ENCODE results near the gene HSD3B7. TPM values are rescaled to one million over a fixed set of nuclear protein-coding genes. Genes with fewer than 3 reads are reported as not detected.

Gene HSD3B7
- total RNA-seq, 1 donor, result 19.9 TPM

DNA sequence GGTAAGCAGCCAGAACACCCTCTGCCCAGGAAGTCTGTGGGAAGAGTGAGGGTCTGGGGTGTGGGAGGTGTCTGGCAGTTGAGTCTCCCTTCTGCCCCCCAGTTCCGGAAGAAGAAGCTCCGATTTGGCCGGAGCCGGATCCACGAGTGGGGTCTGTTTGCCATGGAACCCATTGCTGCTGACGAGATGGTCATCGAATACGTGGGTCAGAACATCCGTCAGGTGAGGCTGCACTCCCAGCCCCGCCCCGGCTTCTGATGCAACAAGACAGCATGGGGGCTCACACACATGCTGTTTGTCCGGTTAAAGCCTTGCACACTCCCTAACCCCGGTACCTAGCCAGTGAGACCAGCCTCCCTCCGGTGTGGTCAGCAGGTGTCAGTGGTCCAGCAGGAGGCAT, 4.0 kb upstream of the HSD3B7 start:
- no peak for DNase-seq (ENCODE audit: low read depth in 2 of 3, low spot score in 2 of 3)

DNA sequence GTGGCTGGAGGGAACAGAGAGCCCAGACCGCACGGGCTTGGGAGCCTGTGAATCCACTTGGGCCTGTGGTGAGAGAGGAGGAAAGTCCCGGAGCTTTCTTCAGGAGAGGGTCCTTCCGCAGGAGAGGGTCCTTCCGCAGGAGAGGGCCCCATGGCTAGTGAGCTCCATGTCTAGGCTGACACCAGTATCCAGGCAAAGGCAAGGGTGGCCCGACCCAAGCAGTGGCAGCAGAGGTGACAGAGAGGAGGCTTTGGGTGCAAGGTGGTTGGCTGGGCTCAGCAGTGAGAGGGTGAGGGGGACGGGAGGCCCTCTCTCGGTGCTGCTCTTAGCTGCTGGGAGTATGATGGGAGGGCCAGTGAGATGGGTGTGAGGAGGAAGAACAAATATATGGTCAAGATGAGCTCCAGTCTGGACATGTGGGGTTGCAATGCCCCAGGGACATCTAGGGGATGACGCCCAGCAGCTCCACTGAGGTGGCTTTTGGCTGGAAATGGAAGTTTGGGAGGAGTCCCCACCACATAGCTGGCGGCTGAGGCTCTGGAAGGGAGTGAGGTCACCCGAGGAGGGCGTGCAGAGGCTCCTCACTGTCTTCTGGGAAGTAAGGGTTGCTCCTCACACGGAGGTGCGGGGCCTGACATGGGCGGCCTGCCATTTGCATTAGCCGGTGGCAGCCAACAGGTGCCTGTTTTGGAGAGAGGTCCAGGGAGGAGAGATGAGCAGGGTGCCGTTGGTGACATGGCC, 2.3 kb upstream of the HSD3B7 start:
- DNase-seq (ENCODE audit: low read depth in 2 of 3, low spot score in 2 of 3), result no peak

DNA sequence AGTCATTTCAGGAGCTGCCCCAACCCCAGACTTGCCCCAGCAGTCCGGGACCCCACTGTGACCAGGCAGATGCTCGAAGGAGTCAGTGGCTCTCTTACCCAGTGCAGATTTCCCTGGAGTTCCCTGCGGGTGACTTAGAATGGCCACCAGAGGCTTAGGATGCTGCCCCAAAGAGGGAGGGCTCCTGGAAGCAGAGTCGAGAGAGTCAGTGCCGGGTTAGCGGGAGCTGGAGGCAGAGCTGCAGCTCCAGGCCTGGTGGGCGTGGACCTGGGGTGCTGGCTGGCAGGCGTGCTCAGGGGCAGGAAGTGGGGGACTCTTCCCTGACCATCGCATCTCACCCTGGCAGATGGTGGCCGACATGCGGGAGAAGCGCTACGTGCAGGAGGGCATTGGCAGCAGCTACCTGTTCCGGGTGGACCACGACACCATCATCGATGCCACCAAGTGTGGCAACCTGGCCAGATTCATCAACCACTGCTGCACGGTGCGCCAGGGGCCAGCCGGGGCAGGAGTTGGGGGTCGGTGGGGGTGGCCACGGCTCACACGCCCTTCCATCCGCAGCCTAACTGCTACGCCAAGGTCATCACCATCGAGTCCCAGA, 1.6 kb upstream of the HSD3B7 start:
- DNase-seq (ENCODE audit: low read depth in 2 of 3, low spot score in 2 of 3), result no peak

DNA sequence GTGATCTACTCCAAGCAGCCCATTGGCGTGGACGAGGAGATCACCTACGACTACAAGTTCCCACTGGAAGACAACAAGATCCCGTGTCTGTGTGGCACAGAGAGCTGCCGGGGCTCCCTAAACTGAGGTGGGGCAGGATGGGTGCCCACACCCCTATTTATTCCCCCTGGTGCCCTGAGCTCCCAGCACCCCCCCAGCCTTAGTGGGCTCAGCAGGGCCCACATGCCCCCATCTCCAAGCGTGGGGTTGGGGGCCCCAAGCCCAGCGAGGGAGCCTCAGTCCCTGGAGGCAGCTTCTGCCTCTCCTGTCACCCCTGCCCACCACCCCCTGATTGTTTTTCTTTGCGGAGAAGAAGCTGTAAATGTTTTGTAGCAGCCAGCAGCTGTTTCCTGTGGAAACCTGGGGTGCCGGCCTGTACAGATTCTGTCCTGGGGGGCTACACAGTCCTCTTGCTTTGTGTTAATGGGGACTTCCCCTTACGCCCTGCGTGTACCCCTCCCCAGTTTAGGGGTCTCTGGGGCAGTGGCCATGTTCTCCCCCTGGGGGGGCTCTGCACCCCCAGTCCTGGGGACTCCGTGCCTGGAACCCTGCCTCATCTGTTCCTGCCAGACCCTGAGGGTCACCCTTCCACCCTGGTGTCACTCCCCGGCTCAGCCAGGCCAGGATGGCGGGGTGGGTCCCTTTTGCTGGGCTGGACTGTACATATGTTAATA, 953 bp upstream of the HSD3B7 start:
- peak in 1 of 3 donors; percentile 52 for DNase-seq (ENCODE audit: low read depth in 2 of 3, low spot score in 2 of 3)

DNA sequence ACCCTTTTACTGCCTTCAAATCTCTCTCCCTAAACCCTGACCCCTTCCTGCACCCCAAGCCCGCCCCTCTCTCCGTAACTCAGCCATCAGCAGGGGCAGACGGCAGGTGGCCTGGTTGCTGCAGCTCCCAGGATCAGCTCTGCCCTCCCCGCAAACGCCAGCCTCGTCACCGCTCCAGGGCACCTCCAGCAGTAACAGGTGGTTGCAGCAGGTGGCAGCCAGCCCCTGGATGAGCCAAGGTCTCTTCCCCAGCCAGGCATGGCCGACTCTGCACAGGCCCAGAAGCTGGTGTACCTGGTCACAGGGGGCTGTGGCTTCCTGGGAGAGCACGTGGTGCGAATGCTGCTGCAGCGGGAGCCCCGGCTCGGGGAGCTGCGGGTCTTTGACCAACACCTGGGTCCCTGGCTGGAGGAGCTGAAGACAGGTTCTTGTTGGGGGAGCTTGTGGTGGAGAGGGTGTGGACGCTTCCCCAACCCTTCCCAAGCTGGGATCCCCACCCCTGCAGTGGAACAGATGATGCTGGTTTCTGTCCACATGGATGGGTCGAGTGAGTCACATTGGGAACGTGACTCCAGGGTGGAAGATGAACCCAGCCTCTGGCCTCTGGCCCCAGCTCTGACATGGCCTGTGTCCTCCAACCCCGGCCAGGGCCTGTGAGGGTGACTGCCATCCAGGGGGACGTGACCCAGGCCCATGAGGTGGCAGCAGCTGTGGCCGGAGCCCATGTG, 558 bp downstream of the HSD3B7 start:
- peak in 2 of 3 donors; percentile 33 to 37 for DNase-seq (ENCODE audit: low read depth in 2 of 3, low spot score in 2 of 3)

DNA sequence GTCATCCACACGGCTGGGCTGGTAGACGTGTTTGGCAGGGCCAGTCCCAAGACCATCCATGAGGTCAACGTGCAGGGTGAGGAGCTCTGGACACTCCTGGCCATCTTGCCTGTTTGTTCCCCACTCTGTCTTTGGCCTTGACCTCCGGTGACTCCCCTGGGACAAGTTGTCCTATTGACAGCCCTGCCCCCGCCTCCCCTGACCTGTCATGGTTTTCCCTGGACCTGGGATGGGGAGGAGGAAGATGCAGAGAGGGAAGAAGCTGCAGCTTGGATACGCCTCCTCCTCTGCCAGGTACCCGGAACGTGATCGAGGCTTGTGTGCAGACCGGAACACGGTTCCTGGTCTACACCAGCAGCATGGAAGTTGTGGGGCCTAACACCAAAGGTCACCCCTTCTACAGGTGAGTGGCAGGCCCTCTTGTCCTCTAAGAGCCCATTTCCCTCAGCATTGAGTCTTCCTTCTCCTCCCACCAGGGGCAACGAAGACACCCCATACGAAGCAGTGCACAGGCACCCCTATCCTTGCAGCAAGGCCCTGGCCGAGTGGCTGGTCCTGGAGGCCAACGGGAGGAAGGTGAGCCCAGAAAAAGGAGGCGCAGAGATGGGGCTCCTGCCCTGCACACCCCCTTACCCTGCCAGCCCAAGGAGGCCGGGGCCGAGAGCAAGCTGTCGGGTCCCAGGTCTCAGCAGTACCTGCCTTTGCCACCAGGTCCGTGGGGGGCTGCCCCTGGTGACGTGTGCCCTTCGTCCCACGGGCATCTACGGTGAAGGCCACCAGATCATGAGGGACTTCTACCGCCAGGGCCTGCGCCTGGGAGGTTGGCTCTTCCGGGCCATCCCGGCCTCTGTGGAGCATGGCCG, 1.4 kb downstream of the HSD3B7 start:
- DNase-seq (ENCODE audit: low read depth in 2 of 3, low spot score in 2 of 3), result no peak

DNA sequence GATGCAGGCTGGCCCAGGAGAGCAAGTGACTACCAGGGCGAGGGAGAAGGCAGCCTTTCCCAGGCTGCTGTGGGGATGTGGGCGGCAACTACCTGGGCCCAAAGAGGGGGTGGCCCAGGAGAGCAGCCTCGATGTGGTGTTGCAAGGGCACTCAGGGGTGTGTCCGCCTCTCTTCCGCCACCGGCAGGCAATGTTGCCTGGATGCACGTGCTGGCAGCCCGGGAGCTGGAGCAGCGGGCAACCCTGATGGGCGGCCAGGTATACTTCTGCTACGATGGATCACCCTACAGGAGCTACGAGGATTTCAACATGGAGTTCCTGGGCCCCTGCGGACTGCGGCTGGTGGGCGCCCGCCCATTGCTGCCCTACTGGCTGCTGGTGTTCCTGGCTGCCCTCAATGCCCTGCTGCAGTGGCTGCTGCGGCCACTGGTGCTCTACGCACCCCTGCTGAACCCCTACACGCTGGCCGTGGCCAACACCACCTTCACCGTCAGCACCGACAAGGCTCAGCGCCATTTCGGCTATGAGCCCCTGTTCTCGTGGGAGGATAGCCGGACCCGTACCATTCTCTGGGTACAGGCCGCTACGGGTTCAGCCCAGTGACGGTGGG, 2.7 kb downstream of the HSD3B7 start:
- no peak for DNase-seq (ENCODE audit: low read depth in 2 of 3, low spot score in 2 of 3)

DNA sequence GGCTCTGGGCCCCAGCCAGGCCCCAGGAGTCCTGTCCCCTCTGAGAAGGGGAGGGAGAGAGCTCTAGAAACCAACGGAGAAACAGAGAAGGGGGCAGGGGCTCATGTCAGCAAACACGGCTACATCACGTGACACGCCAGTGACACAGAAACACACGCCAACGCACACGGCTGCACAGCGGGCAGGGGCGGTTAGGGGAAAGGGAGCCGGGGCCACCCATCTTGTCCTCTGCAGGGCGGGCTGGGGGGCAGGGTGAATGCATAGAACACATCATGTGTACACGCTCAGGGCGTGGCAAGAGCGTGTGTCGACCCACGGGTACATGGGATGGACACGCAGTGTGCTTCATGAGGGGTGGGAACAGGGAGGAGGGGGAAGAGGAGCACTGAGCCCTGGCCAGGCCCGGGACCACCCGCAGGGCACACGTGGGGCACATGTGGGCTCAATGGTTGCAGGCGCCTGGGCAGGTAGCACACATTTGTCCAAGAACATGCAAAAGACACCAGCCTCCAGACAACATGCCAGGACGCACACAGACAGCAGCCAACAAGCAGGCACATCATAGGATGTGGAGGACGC, 4.6 kb downstream of the HSD3B7 start:
- DNase-seq (ENCODE audit: low read depth in 2 of 3, low spot score in 2 of 3), result no peak

DNA sequence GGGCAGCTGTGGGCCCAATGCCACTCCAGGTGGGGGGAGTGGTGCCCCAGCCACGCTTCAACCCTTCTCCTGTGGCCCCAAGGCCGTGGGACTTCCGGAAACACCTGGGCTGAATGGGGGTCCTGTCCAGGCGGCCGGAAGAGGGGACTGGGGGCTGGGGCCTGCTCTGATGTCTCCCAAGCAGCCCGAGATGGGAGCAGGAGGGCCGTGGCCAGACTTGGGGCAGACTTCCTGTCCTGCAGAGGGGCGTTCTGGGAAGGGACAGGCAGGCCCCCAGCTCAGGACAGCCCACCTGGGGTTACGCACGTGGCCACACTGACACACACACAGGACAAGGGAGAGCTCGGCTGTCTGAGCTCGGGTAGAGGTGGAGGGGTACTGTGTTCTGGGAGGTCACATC, 5.1 kb downstream of the HSD3B7 start:
- DNase-seq (ENCODE audit: low read depth in 2 of 3, low spot score in 2 of 3), result no peak

DNA sequence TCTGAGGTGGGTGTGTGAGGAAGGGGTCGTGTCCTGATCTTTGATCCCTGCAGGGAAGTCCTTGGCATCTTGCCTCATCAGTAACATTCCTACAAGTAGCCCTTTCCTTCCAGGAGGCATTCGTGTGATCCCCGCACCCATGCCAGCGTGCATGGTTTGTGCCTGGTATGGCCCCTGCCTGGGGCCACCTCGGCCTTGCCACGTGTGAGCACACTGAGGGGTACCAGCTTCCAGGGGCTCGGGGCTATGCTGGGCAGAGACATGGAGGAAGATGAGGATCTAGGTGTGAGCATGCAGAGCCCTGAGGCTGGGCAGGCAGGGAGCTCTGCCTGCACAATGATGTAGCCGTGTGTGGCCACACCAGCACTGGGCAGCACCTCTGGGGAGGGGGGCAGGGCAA, 6.0 kb downstream of the HSD3B7 start:
- DNase-seq (ENCODE audit: low read depth in 2 of 3, low spot score in 2 of 3), result no peak

DNA sequence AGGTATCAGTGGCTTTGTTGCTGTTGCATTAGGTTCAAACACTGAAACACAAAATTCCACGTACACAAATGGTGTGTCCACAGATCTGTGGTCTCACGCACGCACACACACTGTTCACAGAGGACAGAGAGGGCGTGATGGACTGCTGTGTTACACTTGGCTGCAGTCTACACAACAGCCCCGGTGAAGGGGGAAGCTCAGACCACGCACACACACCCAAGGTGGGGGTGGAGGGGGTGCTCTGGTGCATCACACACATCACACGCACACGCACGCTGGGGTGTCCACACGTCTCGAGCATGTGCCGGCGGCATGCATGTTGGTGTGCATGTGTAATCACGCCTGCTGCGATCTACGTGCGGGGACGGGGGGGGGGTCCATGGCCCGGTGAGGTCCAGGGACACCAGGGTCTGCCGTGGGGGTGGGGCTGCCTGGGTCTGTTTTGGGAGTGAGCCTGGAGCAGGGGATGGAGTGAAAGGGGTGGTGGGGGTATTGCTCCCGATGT, 7.3 kb downstream of the HSD3B7 start:
- DNase-seq (ENCODE audit: low read depth in 2 of 3, low spot score in 2 of 3), result no peak

DNA sequence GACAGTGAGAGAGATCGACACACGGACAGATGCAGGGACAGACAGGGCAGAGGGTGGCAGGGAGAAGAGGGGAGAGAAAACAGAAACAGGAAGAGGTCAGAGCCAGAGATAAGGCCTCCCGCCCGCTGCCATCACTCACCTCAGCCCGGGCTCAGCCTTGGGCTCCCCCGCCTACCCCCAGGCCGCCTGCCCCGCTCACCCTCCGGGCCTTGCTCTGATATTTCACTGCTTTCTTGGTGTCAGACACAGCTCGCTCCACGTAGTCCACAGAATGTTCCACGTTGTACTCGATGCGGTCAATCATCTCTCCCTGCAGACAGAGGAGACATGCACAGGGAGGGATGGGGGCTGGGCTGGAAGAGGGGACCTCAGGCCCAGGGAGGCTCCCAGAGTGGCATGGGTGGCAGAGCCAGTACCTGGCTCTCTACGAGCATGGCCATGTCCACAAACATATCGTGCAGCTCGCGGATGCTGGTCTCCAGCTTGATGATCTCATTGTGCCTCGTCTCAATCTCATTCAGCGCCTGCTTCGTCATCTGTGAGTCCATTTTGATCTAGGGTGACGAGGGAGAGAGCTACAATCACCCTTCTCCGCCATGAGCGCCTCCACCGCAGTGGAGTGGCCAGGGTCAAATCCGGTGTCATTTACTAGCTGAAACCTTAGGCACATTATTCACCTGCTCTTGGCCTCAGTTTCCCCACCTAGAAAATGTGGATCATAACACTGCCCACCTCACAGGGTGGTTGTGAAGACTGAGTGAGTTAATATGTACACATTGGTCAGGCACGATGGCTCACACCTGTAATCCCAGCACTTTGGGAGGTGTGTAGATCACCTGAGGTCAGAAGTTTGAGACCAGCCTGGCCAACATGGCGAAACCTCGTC, 8.2 kb downstream of the HSD3B7 start:
- peak in 2 of 3 donors; percentile 30 to 32 for DNase-seq (ENCODE audit: low read depth in 2 of 3, low spot score in 2 of 3)

DNA sequence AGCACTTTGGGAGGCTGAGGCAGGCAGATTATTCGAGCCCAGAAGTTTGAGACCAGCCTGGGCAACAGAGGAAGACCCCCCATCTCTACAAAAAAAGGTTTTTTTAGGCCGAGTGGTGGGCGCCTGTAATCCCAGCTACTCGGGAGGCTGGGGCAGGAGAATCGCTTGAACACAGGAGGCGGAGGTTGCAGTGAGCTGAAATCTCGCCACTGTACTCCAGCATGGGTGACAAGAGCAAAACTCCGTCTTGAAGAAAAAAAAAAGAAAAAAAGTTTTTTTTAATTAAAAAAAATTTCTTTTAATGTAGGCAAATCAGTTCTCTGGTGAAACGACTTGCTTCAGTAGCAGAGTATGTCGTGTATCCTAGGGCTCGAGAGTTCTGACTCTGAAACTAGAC, 10.9 kb downstream of the HSD3B7 start:
- DNase-seq (ENCODE audit: low read depth in 2 of 3, low spot score in 2 of 3), result no peak

DNA sequence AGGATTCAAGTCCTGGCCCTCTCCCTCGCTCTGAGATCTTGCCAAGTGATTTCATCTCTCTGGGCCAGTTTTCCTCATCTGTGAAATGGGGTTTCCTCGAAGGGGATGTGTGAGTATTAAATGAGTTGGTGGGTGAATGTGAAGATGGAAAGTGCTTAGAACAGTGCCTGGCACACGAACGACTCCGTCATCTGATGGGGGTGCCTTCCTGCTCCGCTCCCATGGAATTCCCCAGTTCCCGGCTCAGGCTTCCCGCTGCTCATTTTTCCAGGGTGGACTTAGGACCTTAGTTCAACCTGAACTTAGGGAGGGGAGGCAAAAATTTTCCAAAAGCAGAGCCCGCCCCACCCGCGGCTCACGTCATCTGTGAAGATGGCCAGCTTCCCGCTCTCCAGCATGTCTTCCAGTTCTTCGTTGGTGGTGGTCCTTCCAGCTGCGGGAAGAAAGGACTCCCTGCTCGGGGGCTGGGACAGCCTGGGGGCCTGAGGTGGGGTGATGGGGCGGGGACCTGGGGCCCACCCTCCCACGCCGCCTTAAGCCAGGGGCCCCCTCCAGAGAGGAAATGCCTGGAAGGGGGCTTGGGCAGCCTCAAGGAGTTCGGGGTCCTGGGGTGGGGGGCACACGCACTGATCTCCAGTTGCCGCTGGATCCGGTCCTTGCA, 11.4 kb downstream of the HSD3B7 start:
- no peak for DNase-seq (ENCODE audit: low read depth in 2 of 3, low spot score in 2 of 3)

DNA sequence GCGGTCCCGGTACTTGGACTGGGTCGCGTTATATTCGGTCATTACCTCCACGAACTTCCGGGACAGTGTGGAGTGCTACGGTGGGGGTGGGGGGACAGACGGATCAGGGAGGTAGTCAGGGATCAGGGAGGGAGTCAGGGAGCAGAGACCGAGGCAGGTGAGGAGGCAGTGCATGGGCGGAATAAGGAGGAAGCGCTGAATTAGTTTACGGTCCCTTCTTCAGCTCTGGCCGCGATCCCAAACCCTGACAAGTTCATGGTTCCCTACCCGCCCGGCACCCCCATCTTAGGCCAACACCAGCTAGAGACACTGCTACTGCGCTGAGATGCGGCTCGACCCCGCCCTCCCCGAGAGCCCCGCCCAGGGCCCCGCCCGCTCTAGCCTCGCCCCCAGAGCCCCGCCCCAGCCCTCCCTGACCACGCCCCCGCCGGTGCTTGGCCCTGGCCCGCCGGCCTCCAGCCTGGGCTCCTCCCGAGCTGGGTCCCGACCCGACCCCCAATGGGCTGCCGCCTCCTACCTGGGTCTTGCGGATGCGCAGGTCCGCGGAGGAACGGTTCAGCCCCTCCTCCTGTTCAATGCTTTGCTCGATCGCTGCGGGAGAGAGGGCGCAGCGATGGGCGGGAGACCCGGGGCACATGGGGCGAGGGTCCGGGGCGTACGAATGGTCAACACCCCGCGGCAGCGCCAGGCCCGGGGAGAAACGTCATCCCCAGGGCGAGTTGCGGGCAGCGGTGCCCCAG, 12.1 kb downstream of the HSD3B7 start:
- DNase-seq (ENCODE audit: low read depth in 2 of 3, low spot score in 2 of 3), result peak; percentile 60 to 80 (median 78)

DNA sequence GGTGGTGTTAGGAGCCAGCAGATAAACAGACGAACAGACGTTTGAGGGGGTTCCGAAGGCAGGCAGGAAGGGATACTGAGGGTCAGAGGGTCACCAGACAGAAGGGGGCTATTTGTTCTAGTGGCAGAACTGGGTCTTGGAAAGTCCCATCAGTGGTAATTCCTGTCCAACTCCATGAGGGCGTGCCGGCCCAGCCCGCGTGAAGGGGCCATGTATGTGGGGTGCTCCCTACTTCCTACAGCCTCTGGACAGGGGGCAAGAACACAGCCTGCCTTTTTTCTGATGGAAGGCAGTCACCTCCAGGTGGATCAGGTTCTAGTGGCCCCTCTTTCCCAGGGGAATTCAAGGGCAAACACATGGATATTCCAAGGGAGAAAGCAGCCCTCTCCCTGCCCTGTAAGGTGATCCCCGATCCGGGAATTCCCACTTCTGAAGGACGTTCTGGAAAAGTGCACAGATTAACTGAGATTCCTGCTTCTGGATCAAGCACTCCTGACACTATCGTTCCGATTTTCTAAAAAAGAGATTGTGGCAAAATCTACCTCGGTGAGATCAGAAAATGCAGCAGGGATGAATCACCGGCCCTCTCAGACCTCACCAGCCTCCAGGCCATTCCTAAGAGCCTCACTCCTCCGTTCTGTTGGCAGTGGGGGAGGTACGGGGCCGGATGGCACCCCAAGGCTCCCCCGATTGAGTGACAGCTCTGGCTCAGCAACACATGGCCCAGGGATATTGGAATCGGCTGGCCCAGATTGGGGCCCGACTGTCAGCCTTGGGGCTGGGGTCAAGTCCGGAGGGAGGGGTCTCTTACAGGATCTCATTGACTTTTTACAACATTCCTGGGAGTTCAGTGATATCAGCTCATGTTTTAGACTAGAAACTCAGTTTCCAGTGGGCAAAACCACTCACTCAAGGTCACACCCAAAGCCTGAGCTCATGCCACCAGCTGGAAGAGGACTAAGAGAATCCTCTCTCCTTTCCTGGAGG, 13.0 kb downstream of the HSD3B7 start:
- DNase-seq (ENCODE audit: low read depth in 2 of 3, low spot score in 2 of 3), result no peak
